ENCODE measurements around the gene OBI1. TPM values are rescaled to one million over a fixed set of nuclear protein-coding genes. Genes with fewer than 3 reads are reported as not detected.

OBI1 gene
- total RNA-seq, 1 donor from 2014 or later, result 11.8 TPM

GRCh38 chr13:78620936-78621470 lies 38.0 kb downstream of the OBI1 start:
- Histone ChIP-seq H3K9me3 (no peaks in the 10 kb centered on the region), H3K27ac (no peak overlapping the region), H3K4me1 (no peaks in the 10 kb centered on the region), H3K36me3 (peaks cover 0 to 11% of the 10 kb centered on the region in 2 donors), H3K27me3 (no peaks in the 10 kb centered on the region), H3K4me3 (no peak overlapping the region)
- DNase-seq (ENCODE audit: extremely low spot score in 2 of 2), result no peak
- intact Hi-C loops (cut with DNase I), result no loop called here
- TF ChIP-seq POLR2A (IDR thresholded peaks at IDR 0.05), result no peak
- TF ChIP-seq, protein P1, sequence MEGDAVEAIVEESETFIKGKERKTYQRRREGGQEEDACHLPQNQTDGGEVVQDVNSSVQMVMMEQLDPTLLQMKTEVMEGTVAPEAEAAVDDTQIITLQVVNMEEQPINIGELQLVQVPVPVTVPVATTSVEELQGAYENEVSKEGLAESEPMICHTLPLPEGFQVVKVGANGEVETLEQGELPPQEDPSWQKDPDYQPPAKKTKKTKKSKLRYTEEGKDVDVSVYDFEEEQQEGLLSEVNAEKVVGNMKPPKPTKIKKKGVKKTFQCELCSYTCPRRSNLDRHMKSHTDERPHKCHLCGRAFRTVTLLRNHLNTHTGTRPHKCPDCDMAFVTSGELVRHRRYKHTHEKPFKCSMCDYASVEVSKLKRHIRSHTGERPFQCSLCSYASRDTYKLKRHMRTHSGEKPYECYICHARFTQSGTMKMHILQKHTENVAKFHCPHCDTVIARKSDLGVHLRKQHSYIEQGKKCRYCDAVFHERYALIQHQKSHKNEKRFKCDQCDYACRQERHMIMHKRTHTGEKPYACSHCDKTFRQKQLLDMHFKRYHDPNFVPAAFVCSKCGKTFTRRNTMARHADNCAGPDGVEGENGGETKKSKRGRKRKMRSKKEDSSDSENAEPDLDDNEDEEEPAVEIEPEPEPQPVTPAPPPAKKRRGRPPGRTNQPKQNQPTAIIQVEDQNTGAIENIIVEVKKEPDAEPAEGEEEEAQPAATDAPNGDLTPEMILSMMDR (IDR thresholded peaks at IDR 0.05), result no peak
- TF ChIP-seq POLR2AphosphoS5 (IDR thresholded peaks at IDR 0.05; ENCODE audit: insufficient read depth in 1 of 2, low read depth in 1 of 2), result no peak

DNA sequence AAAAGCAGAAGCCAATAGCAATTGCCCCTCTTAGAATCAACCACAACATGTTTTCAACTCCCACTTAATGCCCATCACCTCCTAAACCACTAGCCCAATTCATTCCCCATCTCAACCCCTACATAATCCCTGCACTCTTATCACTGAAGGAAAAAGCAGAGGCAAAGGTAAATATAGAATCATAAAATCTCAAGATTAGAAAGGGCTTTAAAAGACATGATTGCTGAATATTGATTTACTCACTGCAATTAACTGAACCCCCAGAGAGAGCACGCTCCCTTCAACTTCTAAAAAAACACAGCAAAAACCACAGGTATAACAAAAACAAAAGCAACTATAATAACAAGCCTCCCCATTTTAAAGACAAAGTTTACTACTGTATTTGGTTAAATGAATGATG lies 40.5 kb downstream of the OBI1 start:
- Histone ChIP-seq H3K4me3 (no peak overlapping the region), H3K4me1 (no peaks in the 10 kb centered on the region), H3K9me3 (no peaks in the 10 kb centered on the region), H3K36me3 (peaks cover 0 to 17% of the 10 kb centered on the region in 2 donors), H3K27me3 (no peaks in the 10 kb centered on the region), H3K27ac (no peak overlapping the region)
- intact Hi-C loops (cut with DNase I), result no loop called here
- no peak for DNase-seq (ENCODE audit: extremely low spot score in 2 of 2)
- TF ChIP-seq POLR2AphosphoS5 (IDR thresholded peaks at IDR 0.05; ENCODE audit: insufficient read depth in 1 of 2, low read depth in 1 of 2) (no peak), POLR2A (IDR thresholded peaks at IDR 0.05) (no peak)
- TF ChIP-seq, protein P1 (IDR thresholded peaks at IDR 0.05), result no peak

DNA sequence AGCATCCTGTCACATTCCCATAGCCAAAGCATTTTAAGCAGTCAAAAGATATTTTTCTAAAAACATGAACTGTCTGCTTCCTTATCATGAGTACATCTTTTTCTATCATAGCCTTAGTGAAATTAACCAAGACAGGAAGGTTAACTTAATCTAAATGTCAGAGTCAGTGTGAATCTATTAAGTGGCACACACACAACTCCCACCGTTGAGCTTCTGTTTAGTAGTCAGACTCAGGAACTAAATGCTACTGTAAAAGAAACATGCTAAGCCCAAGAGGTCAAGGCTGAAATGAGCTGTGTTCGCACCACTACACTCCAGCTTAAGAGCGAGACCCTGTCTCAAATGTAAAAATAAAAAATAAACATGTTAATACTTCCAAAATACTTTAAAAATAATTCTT lies 47.9 kb downstream of the OBI1 start:
- intact Hi-C loops (cut with DNase I), result no loop called here
- H3K27me3 ChIP-seq, result peaks cover 29% of the 10 kb centered on the region
- no peaks in the 10 kb centered on the region for H3K9me3 ChIP-seq
- TF ChIP-seq, protein P1 (IDR thresholded peaks at IDR 0.05), result no peak
- TF ChIP-seq POLR2AphosphoS5 (IDR thresholded peaks at IDR 0.05; ENCODE audit: insufficient read depth in 1 of 2, low read depth in 1 of 2) (no peak), POLR2A (IDR thresholded peaks at IDR 0.05) (no peak)
- no peak for DNase-seq (ENCODE audit: extremely low spot score in 2 of 2)
- no peak overlapping the region for H3K27ac ChIP-seq
- no peak overlapping the region for H3K4me3 ChIP-seq
- H3K4me1 ChIP-seq, result peaks cover 41% of the 10 kb centered on the region
- peaks cover 0 to 6% of the 10 kb centered on the region in 2 donors for H3K36me3 ChIP-seq

- Histone ChIP-seq H3K27ac (no peak overlapping the region), H3K4me3 (no peak overlapping the region), H3K27me3 (peaks cover 35% of the 10 kb centered on the region), H3K4me1 (peaks cover 41% of the 10 kb centered on the region), H3K9me3 (no peaks in the 10 kb centered on the region), H3K36me3 (peaks cover 0 to under 1% of the 10 kb centered on the region in 2 donors)
- TF ChIP-seq, protein P1 (IDR thresholded peaks at IDR 0.05), result no peak
- intact Hi-C loops (cut with DNase I), result no loop called here
- DNase-seq (ENCODE audit: extremely low spot score in 2 of 2), result no peak
These were observed 48.5 kb downstream of the OBI1 start for GRCh38 chr13:78610381-78610883.

- peaks cover 43% of the 10 kb centered on the region for H3K27me3 ChIP-seq
- no peak overlapping the region for H3K27ac ChIP-seq
- no peaks in the 10 kb centered on the region for H3K9me3 ChIP-seq
- peaks cover 41% of the 10 kb centered on the region for H3K4me1 ChIP-seq
- no peak for TF ChIP-seq POLR2AphosphoS5 (IDR thresholded peaks at IDR 0.05; ENCODE audit: insufficient read depth in 1 of 2, low read depth in 1 of 2)
- no peak for TF ChIP-seq POLR2A (IDR thresholded peaks at IDR 0.05)
- TF ChIP-seq, protein P1 (IDR thresholded peaks at IDR 0.05), result no peak
- intact Hi-C loops (cut with DNase I), result no loop called here
- H3K36me3 ChIP-seq, result no peaks in the 10 kb centered on the region
- DNase-seq (ENCODE audit: extremely low spot score in 2 of 2), result no peak
- H3K4me3 ChIP-seq, result peak overlapping the region; percentile 50 to 56
These were observed 49.3 kb downstream of the OBI1 start for GRCh38 chr13:78609464-78610205.
